ENCODE results near the gene DST. TPM values are rescaled to one million over a fixed set of nuclear protein-coding genes. Genes with fewer than 3 reads are reported as not detected.
A peak's percentile ranks its signal among the peaks of the same experiment; 100 is the strongest.

DST gene
- total RNA-seq, 1 experiment from 2014 or later = 132 TPM

DNA sequence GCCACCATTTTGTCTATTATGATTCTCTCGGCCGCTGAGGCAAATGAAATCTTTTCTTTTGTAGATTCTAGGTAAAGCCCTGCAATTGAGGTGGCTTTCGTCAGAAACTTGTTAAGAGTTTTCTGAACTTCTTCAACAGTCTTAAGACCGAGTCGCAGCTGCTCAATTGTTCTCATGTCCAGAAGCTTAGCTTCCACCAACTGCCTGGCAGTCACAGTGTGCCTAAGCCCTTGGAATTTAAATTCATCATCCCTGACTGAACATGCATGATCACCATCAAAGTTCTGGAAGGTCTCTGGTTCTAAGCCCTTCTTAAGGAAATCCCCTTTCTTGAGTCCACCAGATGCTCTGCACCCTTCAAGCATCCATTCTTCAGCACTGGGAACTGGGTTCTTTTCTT, 25.7 kb downstream of the DST start:
- Mint-ChIP-seq H3K27ac (no peak overlapping the region), H3K27me3 (ENCODE audit: low read depth) (no peaks in the 10 kb centered on the region), H3K4me1 (peaks cover 26% of the 10 kb centered on the region), H3K9me3 (no peaks in the 10 kb centered on the region), H3K4me3 (no peak overlapping the region), H3K36me3 (peaks cover 6% of the 10 kb centered on the region)
- TF ChIP-seq, protein P1, sequence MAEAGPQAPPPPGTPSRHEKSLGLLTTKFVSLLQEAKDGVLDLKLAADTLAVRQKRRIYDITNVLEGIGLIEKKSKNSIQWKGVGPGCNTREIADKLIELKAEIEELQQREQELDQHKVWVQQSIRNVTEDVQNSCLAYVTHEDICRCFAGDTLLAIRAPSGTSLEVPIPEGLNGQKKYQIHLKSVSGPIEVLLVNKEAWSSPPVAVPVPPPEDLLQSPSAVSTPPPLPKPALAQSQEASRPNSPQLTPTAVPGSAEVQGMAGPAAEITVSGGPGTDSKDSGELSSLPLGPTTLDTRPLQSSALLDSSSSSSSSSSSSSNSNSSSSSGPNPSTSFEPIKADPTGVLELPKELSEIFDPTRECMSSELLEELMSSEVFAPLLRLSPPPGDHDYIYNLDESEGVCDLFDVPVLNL (CRISPR knock-in tag; IDR thresholded peaks at IDR 0.05; ENCODE audit: borderline replicate concordance, low read depth) = no peak
- ATAC-seq = no peak
- CTCF ChIA-PET = interaction anchor here (1.4 kb wide), 1 partner anchor 21 kb away, joined by 5 read pairs; no protein-coding TSS in a partner anchor
- DNase-seq (ENCODE audit: low spot score) = no peak
- POLR2A ChIA-PET = no interaction called here

DNA sequence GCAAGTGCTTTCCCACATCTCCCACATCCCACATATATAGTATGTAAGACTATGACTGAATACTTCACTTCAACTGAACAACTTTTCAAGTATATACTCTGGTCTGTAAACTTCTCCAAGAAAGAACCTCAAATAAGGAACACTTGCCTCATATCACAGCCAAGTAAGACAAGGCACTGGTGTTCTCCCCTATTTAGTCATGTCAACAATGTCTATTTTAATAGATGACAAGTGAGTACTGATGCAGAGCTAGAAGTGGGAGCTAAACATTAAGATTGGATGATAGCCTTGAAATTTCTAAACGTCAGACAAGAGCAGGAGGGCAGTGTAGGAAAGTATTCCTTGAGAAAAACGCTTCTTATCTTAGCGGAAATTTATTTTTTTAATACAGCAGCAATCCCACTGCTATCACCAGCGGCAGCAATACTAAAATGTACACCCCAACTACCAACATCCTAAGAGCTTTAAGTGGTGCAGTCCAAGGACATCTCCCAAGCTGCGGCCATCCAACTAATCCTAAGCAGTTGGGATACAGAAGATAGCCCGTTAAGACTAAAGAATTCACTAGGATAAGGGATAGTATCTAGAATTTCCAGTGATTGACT, 29.3 kb downstream of the DST start:
- ChIA-PET CTCF (interaction anchor here (1.7 to 3.2 kb wide), 2 partner anchors 18 to 20 kb away, joined by 5 to 13 read pairs; no protein-coding TSS in a partner anchor), POLR2A (no interaction called here)
- no peak overlapping the region for H3K27ac Mint-ChIP-seq

More for the DNA sequence above, 29.3 kb downstream of the DST start:
- DNase-seq (ENCODE audit: low spot score) = no peak
- 0 out of 2 replicates have a peak, but pooled peaks have one; percentile 17 for ATAC-seq
- no peaks in the 10 kb centered on the region for H3K9me3 Mint-ChIP-seq
- peaks cover 16% of the 10 kb centered on the region for H3K36me3 Mint-ChIP-seq
- TF ChIP-seq ZNF317 (CRISPR knock-in tag; IDR thresholded peaks at IDR 0.05; ENCODE audit: borderline replicate concordance, low read depth) = no peak
- no peak for TF ChIP-seq NR3C1 (CRISPR knock-in tag; conservative IDR thresholded peaks at IDR 0.05; ENCODE audit: low read depth)
- TF ChIP-seq SP1 (CRISPR knock-in tag; conservative IDR thresholded peaks at IDR 0.05) = no peak
- no peak for TF ChIP-seq KAT7 (CRISPR knock-in tag; IDR thresholded peaks at IDR 0.05; ENCODE audit: borderline replicate concordance)
- TF ChIP-seq, protein P2, sequence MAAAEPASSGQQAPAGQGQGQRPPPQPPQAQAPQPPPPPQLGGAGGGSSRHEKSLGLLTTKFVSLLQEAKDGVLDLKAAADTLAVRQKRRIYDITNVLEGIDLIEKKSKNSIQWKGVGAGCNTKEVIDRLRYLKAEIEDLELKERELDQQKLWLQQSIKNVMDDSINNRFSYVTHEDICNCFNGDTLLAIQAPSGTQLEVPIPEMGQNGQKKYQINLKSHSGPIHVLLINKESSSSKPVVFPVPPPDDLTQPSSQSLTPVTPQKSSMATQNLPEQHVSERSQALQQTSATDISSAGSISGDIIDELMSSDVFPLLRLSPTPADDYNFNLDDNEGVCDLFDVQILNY (CRISPR knock-in tag; IDR thresholded peaks at IDR 0.05) = no peak
- TF ChIP-seq, protein P3, sequence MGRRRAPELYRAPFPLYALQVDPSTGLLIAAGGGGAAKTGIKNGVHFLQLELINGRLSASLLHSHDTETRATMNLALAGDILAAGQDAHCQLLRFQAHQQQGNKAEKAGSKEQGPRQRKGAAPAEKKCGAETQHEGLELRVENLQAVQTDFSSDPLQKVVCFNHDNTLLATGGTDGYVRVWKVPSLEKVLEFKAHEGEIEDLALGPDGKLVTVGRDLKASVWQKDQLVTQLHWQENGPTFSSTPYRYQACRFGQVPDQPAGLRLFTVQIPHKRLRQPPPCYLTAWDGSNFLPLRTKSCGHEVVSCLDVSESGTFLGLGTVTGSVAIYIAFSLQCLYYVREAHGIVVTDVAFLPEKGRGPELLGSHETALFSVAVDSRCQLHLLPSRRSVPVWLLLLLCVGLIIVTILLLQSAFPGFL (CRISPR knock-in tag; IDR thresholded peaks at IDR 0.05; ENCODE audit: borderline replicate concordance) = no peak
- TF ChIP-seq OVOL2 (CRISPR knock-in tag; IDR thresholded peaks at IDR 0.05; ENCODE audit: borderline replicate concordance) = no peak
- TF ChIP-seq ESRRA (CRISPR knock-in tag; IDR thresholded peaks at IDR 0.05; ENCODE audit: borderline replicate concordance) = no peak
- no peak for TF ChIP-seq CREM (CRISPR knock-in tag; IDR thresholded peaks at IDR 0.05)
- TF ChIP-seq, protein P4, sequence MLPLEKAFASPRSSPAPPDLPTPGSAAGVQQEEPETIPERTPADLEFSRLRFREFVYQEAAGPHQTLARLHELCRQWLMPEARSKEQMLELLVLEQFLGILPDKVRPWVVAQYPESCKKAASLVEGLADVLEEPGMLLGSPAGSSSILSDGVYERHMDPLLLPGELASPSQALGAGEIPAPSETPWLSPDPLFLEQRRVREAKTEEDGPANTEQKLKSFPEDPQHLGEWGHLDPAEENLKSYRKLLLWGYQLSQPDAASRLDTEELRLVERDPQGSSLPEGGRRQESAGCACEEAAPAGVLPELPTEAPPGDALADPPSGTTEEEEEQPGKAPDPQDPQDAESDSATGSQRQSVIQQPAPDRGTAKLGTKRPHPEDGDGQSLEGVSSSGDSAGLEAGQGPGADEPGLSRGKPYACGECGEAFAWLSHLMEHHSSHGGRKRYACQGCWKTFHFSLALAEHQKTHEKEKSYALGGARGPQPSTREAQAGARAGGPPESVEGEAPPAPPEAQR (CRISPR knock-in tag; IDR thresholded peaks at IDR 0.05) = no peak
- TF ChIP-seq, protein P5, sequence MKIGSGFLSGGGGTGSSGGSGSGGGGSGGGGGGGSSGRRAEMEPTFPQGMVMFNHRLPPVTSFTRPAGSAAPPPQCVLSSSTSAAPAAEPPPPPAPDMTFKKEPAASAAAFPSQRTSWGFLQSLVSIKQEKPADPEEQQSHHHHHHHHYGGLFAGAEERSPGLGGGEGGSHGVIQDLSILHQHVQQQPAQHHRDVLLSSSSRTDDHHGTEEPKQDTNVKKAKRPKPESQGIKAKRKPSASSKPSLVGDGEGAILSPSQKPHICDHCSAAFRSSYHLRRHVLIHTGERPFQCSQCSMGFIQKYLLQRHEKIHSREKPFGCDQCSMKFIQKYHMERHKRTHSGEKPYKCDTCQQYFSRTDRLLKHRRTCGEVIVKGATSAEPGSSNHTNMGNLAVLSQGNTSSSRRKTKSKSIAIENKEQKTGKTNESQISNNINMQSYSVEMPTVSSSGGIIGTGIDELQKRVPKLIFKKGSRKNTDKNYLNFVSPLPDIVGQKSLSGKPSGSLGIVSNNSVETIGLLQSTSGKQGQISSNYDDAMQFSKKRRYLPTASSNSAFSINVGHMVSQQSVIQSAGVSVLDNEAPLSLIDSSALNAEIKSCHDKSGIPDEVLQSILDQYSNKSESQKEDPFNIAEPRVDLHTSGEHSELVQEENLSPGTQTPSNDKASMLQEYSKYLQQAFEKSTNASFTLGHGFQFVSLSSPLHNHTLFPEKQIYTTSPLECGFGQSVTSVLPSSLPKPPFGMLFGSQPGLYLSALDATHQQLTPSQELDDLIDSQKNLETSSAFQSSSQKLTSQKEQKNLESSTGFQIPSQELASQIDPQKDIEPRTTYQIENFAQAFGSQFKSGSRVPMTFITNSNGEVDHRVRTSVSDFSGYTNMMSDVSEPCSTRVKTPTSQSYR (CRISPR knock-in tag; IDR thresholded peaks at IDR 0.05) = no peak
- TF ChIP-seq ZNF671 (CRISPR knock-in tag; IDR thresholded peaks at IDR 0.05) = no peak
- TF ChIP-seq, protein P6, sequence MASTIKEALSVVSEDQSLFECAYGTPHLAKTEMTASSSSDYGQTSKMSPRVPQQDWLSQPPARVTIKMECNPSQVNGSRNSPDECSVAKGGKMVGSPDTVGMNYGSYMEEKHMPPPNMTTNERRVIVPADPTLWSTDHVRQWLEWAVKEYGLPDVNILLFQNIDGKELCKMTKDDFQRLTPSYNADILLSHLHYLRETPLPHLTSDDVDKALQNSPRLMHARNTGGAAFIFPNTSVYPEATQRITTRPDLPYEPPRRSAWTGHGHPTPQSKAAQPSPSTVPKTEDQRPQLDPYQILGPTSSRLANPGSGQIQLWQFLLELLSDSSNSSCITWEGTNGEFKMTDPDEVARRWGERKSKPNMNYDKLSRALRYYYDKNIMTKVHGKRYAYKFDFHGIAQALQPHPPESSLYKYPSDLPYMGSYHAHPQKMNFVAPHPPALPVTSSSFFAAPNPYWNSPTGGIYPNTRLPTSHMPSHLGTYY (CRISPR knock-in tag; IDR thresholded peaks at IDR 0.05) = no peak
- TF ChIP-seq, protein P7, sequence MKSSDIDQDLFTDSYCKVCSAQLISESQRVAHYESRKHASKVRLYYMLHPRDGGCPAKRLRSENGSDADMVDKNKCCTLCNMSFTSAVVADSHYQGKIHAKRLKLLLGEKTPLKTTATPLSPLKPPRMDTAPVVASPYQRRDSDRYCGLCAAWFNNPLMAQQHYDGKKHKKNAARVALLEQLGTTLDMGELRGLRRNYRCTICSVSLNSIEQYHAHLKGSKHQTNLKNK (CRISPR knock-in tag; IDR thresholded peaks at IDR 0.05) = no peak
- no peak for TF ChIP-seq SMAD4 (CRISPR knock-in tag; IDR thresholded peaks at IDR 0.05)
- TF ChIP-seq, protein P1 (CRISPR knock-in tag; IDR thresholded peaks at IDR 0.05; ENCODE audit: borderline replicate concordance, low read depth) = no peak
- no peak overlapping the region for H3K4me3 Mint-ChIP-seq
- H3K27me3 Mint-ChIP-seq (ENCODE audit: low read depth) = no peaks in the 10 kb centered on the region
- H3K4me1 Mint-ChIP-seq = peaks cover 26% of the 10 kb centered on the region

All from WTC11 (cell line).